NB4 (cell line): ENCODE data around the gene PTCSC3.

Source experiments
- DNase-seq: peaks from one replicate; pipeline ENCODE4 v3.0.0; 2010; ENCODE audit warnings: low read depth
- H3K4me3 ChIP-seq: one replicate; pipeline ENCODE4 v1.5.1; 2011; ENCODE audit warnings: mild to moderate bottlenecking, low read depth, low read length, moderate library complexity
- CTCF ChIP-seq: IDR thresholded peaks from one replicate; pipeline ENCODE4 v1.5.1; 2012; ENCODE audit warnings: low read depth, low read length
- MAX ChIP-seq: IDR thresholded peaks from 2 replicates; pipeline ENCODE4 v1.6.1; 2011; ENCODE audit warnings: low read depth, low read length
- MYC ChIP-seq: IDR thresholded peaks from 2 replicates; pipeline ENCODE4 v1.6.1; 2011; ENCODE audit warnings: low read depth, low read length
- POLR2A ChIP-seq: IDR thresholded peaks from 2 replicates; pipeline ENCODE4 v1.6.1; 2011; ENCODE audit warnings: mild to moderate bottlenecking; ENCODE audit not compliant: insufficient read length; ENCODE audit errors: extremely low read depth

Gene PTCSC3

GRCh38 chr14:36151335-36151734 lies 25.2 kb downstream of the PTCSC3 start:
- TF ChIP-seq POLR2A (no peak), CTCF (no peak), MAX (no peak), MYC (no peak)

GRCh38 chr14:36134038-36134437 lies 42.5 kb downstream of the PTCSC3 start:
- H3K4me3 ChIP-seq, result no peak overlapping the region
- TF ChIP-seq MAX (no peak), CTCF (no peak), POLR2A (no peak)
- DNase-seq, result peak; percentile 6

More at GRCh38 chr14:36151335-36151734, 25.2 kb downstream of the PTCSC3 start:
- no peak overlapping the region for H3K4me3 ChIP-seq
- DNase-seq, result no peak

- H3K4me3 ChIP-seq, result no peak overlapping the region
- no peak for DNase-seq
- TF ChIP-seq POLR2A, result no peak
- TF ChIP-seq MAX, result no peak
- TF ChIP-seq MYC, result no peak
- TF ChIP-seq CTCF, result no peak
Measured at GRCh38 chr14:36132826-36133225, 43.7 kb downstream of the PTCSC3 start.

- H3K4me3 ChIP-seq, result no peak overlapping the region
- DNase-seq, result no peak
- TF ChIP-seq MYC, result no peak
- TF ChIP-seq POLR2A, result no peak
- no peak for TF ChIP-seq MAX
- no peak for TF ChIP-seq CTCF
Measured at GRCh38 chr14:36130186-36130585, 46.3 kb downstream of the PTCSC3 start.

- H3K4me3 ChIP-seq, result no peak overlapping the region
- no peak for TF ChIP-seq POLR2A
- no peak for TF ChIP-seq MYC
- TF ChIP-seq CTCF, result no peak
- no peak for TF ChIP-seq MAX
- DNase-seq, result no peak
Measured at GRCh38 chr14:36129181-36129580, 47.3 kb downstream of the PTCSC3 start.

- H3K4me3 ChIP-seq, result no peak overlapping the region
- no peak for DNase-seq
- no peak for TF ChIP-seq CTCF
- TF ChIP-seq MYC, result no peak
- TF ChIP-seq MAX, result no peak
- TF ChIP-seq POLR2A, result no peak
Measured at GRCh38 chr14:36113341-36113740, 63.2 kb downstream of the PTCSC3 start.
